Measurements from ENCODE around the gene AKAP14. TPM values are rescaled to one million over a fixed set of nuclear protein-coding genes. Genes with fewer than 3 reads are reported as not detected.

AKAP14 gene
- total and polyA plus RNA-seq, 4 donors: 7.2 to 10.4 (median 7.7) TPM

GRCh38 chrX:119942173-119942819, 46.6 kb downstream of the AKAP14 start:
- no peak for DNase-seq
- Histone ChIP-seq H3K27ac (ENCODE audit: low read depth in 1 of 2, low read length in 1 of 2) (peak overlapping the region in 1 of 2 donors; percentile 88), H3K27me3 (ENCODE audit: control insufficient read depth in 3 of 3, insufficient read depth in 3 of 3, low read length in 2 of 3) (no peaks in the 10 kb centered on the region), H3K4me1 (ENCODE audit: control insufficient read depth in 5 of 5, insufficient read depth in 5 of 5, low read length in 5 of 5) (peaks cover 0 to 7% (median 0%) of the 10 kb centered on the region in 5 donors), H3K9ac (ENCODE audit: insufficient read depth in 1 of 2, low read length in 2 of 2) (peak overlapping the region; percentile 52 to 78), H3K36me3 (ENCODE audit: control insufficient read depth in 4 of 4, insufficient read depth in 4 of 4, low read length in 4 of 4) (no peaks in the 10 kb centered on the region), H3K4me3 (peak overlapping the region; percentile 73), H3K9me3 (ENCODE audit: control insufficient read depth in 4 of 4, insufficient read depth in 3 of 4, low read length in 3 of 4) (no peaks in the 10 kb centered on the region)
- 55 to 60% methylated on average over 13 of the region's 13 CpGs for WGBS, 2 donors
- TF ChIP-seq CTCF (IDR thresholded peaks at IDR 0.05; ENCODE audit: control extremely low read depth, extremely low read depth): no peak
- no peak for ATAC-seq (ENCODE audit: insufficient read depth, low FRiP score)

GRCh38 chrX:119942831-119943184, 47.1 kb downstream of the AKAP14 start:
- ATAC-seq (ENCODE audit: insufficient read depth, low FRiP score) (no peak), DNase-seq (no peak)
- 2 to 31% methylated on average over 13 to 14 of the region's 14 CpGs for WGBS, 2 donors
- Histone ChIP-seq H3K9ac (ENCODE audit: insufficient read depth in 1 of 2, low read length in 2 of 2) (peak overlapping the region; percentile 52 to 78), H3K9me3 (ENCODE audit: control insufficient read depth in 4 of 4, insufficient read depth in 3 of 4, low read length in 3 of 4) (no peaks in the 10 kb centered on the region), H3K4me1 (ENCODE audit: control insufficient read depth in 5 of 5, insufficient read depth in 5 of 5, low read length in 5 of 5) (peaks cover 0 to 7% (median 0%) of the 10 kb centered on the region in 5 donors), H3K36me3 (ENCODE audit: control insufficient read depth in 4 of 4, insufficient read depth in 4 of 4, low read length in 4 of 4) (no peaks in the 10 kb centered on the region), H3K4me3 (peak overlapping the region; percentile 73), H3K27ac (ENCODE audit: low read depth in 1 of 2, low read length in 1 of 2) (peak overlapping the region; percentile 85 to 88), H3K27me3 (ENCODE audit: control insufficient read depth in 3 of 3, insufficient read depth in 3 of 3, low read length in 2 of 3) (no peaks in the 10 kb centered on the region)
- TF ChIP-seq CTCF (IDR thresholded peaks at IDR 0.05; ENCODE audit: control extremely low read depth, extremely low read depth): no peak

GRCh38 chrX:119943185-119943988, 47.7 kb downstream of the AKAP14 start, which contains the start of gene NKAP:
NKAP (minus strand) TSS chrX:119943751; CDS start chrX:119943605, 146 bp downstream.
- WGBS, 2 donors: 0 to 36% methylated on average over 44 to 59 of the region's 59 CpGs
- no peaks in the 10 kb centered on the region for H3K9me3 ChIP-seq (ENCODE audit: control insufficient read depth in 4 of 4, insufficient read depth in 3 of 4, low read length in 3 of 4)

More at GRCh38 chrX:119943185-119943988, 47.7 kb downstream of the AKAP14 start, which contains the start of gene NKAP:
- Histone ChIP-seq H3K9ac (ENCODE audit: insufficient read depth in 1 of 2, low read length in 2 of 2) (peak within 1 kb of the TSS; percentile 52 to 78), H3K27me3 (ENCODE audit: control insufficient read depth in 3 of 3, insufficient read depth in 3 of 3, low read length in 2 of 3) (no peaks in the 10 kb centered on the region), H3K4me3 (peak within 1 kb of the TSS; percentile 73), H3K27ac (ENCODE audit: low read depth in 1 of 2, low read length in 1 of 2) (peak within 1 kb of the TSS; percentile 85 to 88), H3K36me3 (ENCODE audit: control insufficient read depth in 4 of 4, insufficient read depth in 4 of 4, low read length in 4 of 4) (no peaks in the 10 kb centered on the region), H3K4me1 (ENCODE audit: control insufficient read depth in 5 of 5, insufficient read depth in 5 of 5, low read length in 5 of 5) (peaks cover 0 to 7% (median 0%) of the 10 kb centered on the region in 5 donors)
- TF ChIP-seq CTCF (IDR thresholded peaks at IDR 0.05; ENCODE audit: control extremely low read depth, extremely low read depth): no peak
- ATAC-seq (ENCODE audit: insufficient read depth, low FRiP score) (peak; percentile 89), DNase-seq (peak; percentile 89 to 96 (median 92))
